Superior temporal gyrus (tissue), 1 donor: ENCODE data around the gene DNAH6.
"Not testable (repeated sequence)": the region's sequence is repeated elsewhere in the genome, so short reads cannot be mapped to it uniquely, and the experiment has no call there.

Experiments
- DNase-seq: peaks from one replicate; pipeline ENCODE4 v3.0.0-alpha.2; 2016; ENCODE audit errors: extremely low spot score

DNAH6 gene

DNA sequence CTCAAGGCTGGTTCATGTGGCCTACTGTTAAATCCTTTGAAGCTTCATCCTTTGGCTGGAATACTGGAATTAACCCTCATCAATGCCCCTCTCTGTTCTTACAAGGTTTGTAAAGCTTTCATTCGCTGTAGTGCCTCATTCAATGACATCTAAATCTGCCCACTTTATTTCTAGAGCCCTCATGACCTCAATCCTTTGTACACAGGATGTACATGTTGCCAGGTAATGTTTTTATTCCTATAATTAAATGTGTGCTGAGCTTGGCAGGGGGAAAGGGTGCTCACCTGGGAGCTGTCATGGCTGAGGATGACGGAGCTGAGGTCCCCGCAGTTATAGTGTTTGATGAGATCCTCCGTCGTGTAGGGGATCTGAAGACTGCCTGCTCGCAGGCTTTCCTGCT lies 325.3 kb downstream of the DNAH6 start:
- no peak for DNase-seq

DNA sequence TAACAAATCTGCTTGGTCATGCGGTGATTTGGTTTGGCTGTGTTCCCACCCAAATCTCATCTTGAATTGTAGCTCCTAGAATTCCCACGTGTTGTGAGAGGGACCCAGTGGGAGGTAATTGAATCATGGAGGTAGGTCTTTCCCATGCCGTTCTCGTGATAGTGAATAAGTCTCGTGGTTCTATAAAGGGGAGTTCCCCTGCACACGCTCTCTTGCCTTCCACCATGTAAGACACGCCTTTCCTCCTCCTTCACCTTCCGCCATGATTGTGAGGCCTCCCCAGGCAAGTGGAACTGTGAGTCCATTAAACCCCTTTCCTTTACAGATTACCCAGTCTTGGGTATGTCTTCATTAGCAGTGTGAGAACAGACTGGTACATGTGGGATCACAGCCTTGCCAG lies 327.8 kb downstream of the DNAH6 start:
- no peak for DNase-seq

DNA sequence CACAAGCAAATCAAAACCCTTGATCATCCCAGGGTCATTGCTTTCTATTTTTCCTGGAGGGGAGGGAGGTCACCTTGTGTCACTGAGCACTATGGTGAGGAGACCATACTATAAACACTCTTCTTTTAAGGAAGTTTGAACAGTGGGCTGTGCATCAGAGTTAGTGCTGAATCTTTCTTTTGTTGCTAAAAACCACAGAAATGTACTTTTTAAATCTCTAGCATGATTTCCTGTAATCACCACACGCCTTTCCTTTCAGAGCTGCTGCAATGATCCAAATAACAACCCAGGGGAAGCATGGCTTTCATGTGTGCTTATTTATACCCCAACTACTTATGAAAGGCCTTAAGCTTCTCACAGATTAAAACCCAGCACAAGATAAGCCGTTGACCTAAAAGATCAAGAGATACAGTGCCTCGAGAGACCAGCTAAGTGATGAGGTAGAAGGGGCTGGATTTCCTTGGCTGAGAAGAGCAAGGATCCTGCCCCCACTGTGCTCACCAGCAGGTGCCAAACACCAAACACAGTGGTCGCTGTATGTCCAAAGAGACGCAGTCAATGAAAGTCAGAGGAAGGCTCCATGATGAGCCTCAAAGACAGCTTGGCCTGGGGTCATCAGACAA lies 329.9 kb downstream of the DNAH6 start:
- no peak for DNase-seq

DNA sequence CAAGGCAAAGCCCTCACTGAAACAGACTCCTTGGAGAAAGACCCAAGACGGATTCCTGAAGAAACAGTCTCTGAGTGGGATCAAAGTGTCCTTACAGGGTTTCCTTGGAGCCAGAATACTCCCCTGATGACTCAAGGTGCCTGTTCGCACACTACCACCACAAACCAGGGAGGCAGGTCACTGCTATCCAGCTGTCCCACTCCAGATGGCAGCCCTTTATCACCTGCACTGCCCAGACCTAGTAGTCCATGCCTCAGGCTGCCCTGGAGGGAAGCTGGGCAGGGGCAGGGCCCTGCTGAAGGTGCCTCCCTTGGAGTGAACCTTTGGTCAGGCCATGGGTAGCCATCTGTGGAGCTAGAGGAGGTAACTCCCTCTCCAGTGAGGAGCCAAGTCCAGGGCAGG lies 330.4 kb downstream of the DNAH6 start:
- DNase-seq, result no peak

GRCh38 chr2:84847326-84848050 lies 331.2 kb downstream of the DNAH6 start:
- no peak for DNase-seq

DNA sequence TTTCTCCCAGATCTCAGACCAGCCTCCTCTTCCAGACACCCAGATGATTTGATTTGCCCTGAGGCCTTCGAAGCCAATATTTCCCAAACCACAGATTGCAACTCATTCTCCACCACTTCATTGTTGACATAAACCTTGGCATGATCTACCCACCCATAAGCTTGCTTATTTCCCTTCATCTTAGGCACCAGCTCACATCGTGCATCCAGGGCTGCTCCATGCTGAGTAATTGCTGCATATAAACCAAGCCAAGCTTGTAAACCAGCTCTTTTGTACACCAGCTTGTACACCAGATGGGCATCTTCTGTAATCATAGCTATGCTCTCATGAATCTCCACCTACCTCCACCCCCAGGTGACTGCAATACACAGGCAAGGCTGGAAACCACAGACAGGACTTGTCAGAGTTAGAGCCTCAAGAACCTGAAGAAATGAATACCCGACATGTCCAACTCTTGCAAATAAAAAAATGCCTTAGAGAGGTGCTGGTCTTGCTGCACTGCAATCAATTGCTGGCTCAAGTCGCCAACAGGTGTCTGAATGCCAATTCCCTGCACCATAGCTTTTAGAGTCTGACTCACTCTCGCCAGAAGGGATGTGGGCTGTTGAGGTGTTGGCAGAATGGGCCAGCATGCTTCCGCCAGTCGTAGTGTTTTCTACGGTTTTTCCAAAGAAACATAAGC lies 333.1 kb downstream of the DNAH6 start:
- peak; percentile 67 for DNase-seq

DNA sequence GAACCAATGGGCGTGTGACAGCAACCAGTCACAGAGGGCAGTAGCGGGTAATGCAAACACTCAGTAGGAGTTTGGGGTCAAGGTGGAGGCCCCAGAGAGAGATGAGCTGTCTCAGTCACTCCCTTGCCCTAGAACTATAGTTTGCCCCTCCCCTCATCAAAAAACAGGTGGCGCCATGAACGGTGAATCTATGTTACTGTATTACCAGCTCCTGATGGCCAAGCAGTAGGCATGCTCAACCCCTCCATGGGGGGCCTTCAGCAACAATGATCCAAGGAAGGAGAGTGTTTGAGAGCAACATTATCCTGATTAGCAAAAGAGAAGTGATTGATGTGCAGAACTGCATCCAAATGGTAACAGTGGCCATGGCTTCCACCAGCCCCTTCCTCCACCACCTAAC lies 334.2 kb downstream of the DNAH6 start:
- DNase-seq, result no peak

GRCh38 chr2:84851876-84852275 lies 335.6 kb downstream of the DNAH6 start:
- no peak for DNase-seq

GRCh38 chr2:84854850-84855249 lies 338.6 kb downstream of the DNAH6 start:
- DNase-seq, result no peak

- no peak for DNase-seq
Observed at GRCh38 chr2:84855731-84856130, 339.4 kb downstream of the DNAH6 start.

DNA sequence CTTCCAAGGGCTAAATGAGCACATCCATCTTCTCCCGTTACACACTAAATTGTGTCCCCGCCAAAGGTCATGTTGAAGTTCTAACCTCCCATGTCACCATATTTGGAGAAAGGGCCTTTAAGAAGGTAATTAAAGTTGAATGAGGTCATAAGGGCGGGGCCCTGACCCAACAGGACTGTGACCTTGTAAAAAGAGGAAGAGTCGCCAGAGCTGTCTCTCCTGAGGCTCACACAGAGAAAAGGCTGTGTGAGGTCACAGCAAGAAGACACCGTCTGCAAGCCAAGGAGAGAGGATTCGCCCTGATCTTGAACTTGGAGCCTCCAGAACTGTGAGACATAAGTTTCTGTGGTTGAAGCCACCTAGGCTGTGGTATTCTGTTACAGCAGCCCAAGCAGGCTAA lies 340.5 kb downstream of the DNAH6 start:
- DNase-seq, result no peak

DNA sequence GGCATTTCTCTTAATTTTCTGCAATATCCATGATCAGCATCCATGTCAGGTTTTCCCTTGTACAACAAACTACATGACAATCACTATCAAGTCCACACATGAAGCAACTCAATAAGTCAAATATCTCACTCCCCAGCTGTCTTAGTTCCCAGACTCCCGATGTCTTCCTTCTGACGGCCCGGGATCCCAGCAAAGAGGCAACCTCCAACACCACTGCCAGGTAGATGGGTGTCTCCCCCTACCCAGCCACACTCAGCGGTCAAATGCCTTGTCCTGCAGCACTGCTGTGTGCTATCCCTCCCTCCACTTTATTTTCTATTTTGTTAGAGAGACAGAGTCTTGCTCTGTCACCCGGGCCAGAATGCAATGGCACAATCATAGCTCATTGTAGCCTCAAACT lies 341.3 kb downstream of the DNAH6 start:
- no peak for DNase-seq

- no peak for DNase-seq
Observed at GRCh38 chr2:84858123-84858522, 341.8 kb downstream of the DNAH6 start.

DNA sequence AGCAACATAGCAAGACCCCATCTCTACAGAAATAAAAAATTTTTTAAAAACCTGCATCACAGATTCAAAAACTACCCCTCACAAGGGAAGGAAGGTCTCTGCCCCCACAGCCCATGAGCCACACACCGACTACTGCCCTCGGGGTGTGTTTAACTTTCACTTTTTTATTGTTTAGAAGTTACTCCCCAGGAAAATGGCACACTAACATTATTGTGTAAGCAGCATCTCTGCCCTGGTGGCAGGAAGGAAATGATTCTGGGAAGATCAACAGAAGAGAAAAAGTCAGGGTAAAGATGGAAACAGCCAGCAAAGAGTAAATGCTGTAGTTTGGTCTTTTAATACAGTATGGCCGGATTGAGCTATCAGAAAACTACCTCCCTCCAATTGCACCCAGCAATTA lies 342.6 kb downstream of the DNAH6 start:
- DNase-seq, result no peak

GRCh38 chr2:84861539-84861938 lies 345.2 kb downstream of the DNAH6 start:
- DNase-seq, result no peak

DNA sequence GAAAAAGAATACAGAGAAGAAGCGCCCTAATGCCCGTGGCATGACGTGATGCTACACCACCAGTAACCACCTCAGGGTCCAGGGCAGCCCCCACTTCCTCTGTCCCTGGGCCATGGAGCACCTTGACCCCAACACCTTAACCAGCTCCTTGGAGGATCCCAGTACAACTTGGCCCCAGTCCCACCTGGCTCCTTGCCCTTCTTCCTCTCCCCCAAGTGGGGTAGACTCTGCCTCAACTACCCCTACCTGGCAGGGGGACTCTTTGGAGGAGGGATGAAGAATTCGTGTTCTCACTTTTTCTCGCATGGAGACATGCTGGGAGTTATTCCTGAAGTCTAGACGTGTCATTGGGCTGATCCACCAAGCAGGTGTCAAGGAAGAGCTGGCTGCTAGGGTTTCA lies 345.7 kb downstream of the DNAH6 start:
- DNase-seq, result no peak

- peak; percentile 71 for DNase-seq
Observed at GRCh38 chr2:84865181-84865783, 349.0 kb downstream of the DNAH6 start.

GRCh38 chr2:84866122-84866521 lies 349.8 kb downstream of the DNAH6 start:
- DNase-seq, result no peak

DNA sequence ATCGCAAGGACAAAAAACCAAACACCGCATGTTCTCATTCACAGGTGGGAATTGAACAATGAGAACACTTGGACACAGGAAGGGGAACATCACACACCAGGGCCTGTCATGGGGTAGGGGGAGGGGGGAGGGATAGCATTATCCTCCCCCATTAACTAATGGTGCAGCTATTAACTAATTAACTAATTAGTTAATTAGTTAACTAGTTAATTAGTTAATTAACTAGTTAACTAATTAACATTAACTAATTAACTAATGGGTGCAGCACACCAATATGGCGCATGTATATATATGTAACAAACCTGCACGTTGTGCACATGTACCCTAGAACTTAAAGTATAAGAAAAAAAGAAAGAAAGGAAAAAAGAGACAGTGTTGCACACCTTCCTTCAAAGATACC lies 352.0 kb downstream of the DNAH6 start:
- DNase-seq, result not testable (repeated sequence)
